Stimulated activated CD4-positive, alpha-beta T cell treated with anti-CD3 and anti-CD28 coated beads, Interleukin-12 subunit alpha, Interleukin-12 subunit beta, amount 100 ng/mL, for 48 hours (primary cell): Measurements from ENCODE around the gene HMCN1.

Experiments
- DNase-seq, 3 donors: peaks; one replicate each; pipeline ENCODE4 v3.0.0-alpha.2; 2020; ENCODE audit warnings: low read depth in 2 of 3, low spot score in 1 of 3

The HMCN1 gene

DNA sequence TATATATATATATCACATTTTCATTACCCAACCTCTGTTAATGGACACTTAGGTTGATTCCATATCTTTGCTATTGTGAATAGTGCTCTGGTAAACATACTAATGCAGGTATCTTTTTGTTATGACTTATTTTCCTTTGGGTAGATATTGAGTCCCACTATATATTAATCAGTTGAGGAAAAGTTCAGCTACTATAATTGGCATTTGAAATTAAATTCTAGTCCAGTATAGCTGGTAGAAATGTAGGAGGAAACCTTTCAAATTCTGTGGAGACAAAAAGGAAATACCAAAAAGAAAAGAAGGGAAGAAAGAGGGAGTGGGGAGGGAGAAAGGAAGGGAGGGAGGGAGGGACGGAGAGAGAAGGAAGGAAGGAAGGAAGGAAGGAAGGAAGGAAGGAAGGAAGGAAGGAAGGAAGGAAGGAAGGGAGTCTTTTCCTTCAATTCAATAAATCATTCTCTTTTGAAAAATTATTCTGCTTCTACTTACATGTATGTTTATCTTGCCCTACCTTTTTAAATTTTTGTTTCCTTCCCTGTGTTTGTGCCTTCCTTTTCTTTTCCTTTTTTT, 329.0 kb downstream of the HMCN1 start:
- DNase-seq = no peak

DNA sequence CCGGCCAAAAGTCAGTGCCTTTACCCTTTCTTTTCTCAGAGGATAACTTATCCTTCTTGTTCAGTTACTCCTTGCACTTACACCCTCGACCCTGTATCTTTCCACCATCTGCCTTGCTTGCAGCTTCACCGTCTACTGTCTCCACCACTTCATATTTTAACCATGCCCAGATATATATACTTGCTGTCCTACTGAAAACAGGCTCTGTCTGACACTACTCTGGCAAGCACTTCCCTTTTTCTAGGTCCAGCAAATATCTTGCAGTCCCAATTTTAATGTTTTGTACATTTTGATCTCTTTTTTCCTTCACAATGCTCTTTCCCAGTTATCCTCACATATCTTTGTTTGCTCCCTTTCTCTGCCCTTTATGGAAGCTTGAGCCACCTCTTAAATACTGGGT, 332.2 kb downstream of the HMCN1 start:
- DNase-seq = no peak

DNA sequence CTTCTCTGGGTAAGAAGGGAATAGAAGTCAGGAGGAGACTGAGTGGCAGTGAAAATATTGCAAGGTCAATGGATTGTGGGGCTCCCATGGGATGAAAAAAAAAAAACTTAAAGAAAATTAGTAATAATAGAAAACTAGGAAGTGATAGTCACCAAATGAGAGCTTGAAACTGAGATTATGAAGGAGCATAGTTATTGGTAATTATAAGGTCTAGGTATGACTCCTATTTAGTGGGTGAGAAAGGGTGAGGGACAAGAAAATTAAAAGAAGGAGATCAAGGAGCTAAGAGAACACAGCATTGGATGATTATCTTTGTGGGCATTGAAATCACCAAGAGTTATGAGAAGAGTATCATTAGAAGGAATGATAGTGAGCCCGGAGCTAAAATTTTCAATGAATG, 339.5 kb downstream of the HMCN1 start:
- no peak for DNase-seq

DNA sequence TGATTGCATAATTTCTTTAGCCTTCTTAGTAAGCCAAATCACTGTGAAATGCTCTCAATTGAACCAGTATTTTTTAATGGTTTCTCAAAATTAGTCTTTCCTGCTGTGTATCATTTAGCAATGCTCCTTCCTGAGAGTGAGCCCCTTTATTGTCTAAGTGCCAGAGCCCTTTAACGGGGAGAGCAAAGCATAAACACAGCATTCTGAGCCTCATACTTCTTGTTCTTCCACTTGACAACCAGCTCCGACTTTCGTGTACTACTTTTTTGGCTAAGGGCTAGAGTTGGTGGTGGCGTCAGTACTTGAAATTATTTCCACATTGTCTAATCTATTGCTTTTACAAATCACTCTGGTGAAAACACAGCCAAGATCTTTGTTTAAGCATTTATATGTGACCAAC, 341.8 kb downstream of the HMCN1 start:
- DNase-seq = no peak

DNA sequence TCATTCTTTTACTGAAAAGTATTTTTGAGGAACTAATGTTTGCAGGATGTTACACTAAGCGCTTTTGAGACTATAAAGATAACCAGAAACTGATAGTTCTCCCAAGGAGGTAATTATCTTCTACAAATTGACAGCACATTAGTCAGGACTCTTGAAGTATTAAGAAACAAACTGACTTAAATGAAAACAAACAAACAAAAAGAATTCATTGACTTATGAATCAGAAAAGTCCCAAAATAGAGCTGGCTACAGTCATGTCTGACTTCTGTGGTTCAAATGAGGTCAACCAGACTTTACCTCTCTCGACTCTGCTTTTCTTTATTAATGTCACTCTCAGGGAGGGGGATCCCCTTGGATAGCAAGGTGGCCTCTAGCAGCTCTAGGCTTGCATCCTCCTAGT, 344.1 kb downstream of the HMCN1 start:
- no peak for DNase-seq

DNA sequence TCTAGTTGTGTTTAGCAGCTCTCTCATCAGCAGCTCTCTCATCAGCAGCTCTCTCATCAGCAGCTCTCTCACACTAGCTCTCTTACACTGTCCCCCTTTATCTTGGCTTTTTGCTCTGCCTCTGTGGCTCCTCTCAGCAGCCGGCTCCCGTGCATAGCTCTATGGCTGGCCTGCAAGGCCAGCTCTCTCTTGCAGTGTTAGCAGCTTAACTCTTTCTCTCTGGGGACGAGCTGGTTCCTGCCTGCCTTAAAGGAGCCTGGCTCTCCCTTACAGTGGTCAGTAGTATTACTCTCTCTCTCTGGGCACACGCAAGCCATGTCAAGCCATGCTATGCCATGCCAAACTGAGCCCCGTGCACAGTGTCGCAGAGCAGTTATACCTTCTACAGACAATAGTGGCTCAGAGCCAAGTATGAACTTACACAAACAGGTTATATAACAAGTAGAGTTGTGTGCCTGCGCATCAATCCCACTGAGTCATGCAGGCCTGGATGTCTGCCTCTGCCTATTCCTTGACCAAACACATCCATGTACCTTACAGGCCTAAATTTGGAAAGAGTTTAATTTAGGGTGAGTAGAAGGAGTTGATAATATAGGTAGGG, 345.0 kb downstream of the HMCN1 start:
- DNase-seq = no peak

DNA sequence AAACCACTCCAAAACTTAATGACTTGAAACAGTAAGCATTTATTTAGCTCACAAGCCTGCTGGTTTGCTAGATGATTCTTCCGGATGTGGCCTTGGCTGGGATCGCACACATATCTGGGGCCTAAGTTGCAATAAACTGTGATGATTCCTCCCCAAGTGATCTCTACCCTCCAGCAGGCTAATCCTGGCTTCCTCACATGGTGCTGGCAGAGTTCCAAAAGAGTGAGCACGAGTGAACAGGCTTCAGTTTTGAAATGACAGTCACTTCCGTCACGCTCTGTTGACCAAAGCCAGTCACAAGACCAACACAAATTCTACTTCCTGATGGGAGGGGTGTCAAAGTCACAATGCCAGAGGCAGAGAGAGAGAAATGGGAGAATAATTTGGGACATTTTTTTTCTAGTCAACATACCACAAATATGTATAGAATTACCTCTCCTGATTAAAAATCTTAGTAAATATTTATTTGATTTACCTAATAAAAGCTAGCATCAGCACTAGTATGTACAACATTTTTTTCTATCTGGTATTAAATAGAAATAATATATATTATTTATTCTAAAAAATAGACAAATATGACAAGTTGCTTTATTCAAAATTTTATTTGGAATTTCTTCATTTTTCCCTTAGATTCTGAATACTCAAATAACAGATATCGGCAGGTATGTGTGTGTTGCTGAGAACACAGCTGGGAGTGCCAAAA, 348.2 kb downstream of the HMCN1 start:
- DNase-seq = peak in 2 of 3 donors; percentile 0 to 2

DNA sequence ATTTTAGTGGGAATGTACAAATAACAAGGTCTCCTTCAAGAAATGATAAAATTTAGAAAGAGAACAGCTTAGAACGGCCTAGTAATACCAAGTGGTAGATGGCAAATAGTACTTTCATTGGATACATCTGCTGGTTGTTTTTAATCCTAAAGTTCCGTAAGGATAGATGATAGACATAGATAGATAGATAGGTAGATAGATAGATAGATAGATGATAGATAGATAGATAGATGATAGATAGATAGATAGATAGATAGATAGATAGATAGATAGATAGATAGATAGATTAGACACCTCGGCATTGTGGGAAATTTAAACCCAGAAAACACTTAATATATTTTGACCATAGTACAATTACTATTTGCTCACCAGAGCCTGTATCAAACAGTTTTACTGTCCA, 352.4 kb downstream of the HMCN1 start:
- DNase-seq = no peak

DNA sequence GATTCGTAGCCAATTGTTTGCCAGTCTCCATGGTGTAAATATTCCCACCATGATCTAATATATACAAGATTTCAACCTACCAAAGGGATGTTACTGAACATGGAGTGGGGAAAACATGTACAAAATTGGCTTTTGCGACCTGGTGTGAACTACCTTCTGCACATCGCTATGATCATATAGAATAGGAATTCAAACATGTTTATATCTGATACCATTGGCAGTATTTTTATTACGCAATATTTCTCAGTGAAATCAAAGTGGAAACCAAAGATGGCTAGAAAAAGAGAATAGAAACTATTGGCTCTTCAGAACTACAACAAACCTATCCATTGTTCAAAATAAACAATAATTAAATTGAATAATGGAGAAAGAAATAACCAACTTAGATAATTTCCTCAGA, 355.7 kb downstream of the HMCN1 start:
- DNase-seq = no peak

DNA sequence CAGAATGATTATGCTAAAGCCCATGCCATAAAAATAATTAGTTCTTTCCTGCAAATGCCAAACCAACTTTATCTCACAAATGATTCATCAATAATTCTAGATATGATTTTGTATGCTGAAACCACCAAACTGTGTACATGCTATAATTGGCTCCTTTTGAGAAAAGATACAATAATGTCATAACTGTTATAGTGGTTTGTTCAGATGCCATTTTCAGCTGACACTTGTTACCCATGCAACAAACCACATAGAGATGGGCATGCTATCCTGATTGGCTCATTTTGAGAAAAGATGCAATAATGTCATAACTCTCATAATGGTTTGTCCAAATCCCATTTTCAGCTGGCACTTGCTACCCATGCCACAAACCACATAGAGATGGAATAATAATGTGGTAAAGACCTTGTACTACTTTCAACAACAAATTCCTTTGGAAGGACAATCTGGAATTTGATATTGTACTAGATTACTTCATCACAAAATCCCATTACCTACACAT, 357.1 kb downstream of the HMCN1 start:
- no peak for DNase-seq

DNA sequence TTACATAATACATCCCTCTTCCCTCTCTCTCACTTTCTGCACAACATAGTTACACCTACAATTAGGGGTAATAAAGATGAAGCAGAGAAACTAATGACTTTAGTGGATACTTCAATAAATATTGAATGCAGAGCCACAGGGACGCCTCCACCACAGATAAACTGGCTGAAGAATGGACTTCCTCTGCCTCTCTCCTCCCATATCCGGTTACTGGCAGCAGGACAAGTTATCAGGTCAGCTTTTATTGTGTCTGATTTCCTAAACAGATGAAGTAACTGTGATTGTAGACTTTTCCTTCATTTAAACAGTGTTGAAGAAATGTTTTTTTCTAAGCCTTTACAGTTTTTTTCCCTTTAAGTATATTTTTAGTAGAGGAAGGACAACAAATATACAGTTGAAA, 359.2 kb downstream of the HMCN1 start:
- DNase-seq = no peak

DNA sequence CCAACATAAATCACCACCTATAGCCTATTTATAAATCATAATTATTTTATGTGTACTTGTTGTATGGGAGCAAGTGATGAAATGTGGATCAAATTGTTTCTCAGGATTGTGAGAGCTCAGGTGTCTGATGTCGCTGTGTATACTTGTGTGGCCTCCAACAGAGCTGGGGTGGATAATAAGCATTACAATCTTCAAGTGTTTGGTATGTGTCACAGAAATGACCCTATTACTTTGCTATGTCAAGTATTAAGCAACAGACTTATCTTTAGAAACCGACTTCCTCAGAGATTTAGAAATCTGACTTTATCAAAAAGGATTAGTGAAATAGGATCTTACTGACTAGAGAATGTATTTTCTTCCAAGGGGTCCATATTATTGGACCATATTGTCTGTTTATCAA, 360.0 kb downstream of the HMCN1 start:
- no peak for DNase-seq

DNA sequence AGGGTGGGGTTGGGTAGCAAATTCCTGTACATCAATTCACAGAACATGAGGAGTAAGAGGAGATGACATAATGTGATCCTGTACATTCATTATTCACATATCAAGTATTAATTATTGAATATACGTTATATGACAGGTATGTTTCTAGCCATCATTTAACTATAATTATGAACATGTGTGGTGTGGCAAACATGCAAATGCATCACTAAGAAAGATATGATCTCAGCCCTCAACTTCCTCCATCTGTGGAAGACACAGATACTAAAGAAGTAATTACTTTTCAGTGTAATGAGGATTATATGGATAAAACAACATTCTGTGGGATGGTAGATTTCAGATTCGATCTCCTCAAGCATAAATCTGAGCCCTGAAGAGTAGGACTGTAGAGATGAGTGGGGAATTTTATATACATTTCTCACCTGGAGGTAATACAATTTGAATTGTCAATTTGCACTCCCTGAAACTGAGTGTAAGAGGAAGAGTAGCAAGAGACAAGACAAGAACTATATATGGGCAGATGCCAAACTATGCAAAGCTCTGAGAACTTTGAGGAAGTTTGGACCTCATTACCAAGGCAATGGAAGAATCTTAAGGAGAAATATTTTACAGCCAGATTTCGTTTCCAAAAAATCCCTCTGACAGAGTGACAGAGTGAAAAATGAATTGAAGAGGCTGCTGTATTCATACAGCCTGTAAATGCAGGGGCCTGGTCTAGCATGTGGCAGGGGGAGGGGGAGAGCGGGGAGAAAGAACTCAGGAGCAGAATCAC, 365.3 kb downstream of the HMCN1 start:
- DNase-seq = no peak

DNA sequence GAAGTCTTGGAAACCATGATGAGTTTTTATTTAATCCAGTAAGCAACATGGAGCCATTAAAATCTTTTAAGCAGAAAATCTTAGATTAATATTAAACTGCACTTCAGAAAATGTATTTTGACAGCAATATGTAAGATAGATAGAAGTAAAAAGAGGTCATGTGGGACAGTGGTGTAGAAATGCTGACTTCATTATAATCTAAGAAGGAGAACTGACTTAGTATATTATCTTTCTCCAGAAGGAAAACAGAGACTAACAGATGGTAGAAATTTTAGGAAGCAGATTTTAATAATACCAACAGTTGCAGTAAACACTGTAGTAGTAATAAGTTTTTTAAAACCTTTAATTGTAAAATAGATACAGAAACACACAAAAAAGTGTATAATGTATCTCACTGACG, 367.9 kb downstream of the HMCN1 start:
- DNase-seq = no peak

DNA sequence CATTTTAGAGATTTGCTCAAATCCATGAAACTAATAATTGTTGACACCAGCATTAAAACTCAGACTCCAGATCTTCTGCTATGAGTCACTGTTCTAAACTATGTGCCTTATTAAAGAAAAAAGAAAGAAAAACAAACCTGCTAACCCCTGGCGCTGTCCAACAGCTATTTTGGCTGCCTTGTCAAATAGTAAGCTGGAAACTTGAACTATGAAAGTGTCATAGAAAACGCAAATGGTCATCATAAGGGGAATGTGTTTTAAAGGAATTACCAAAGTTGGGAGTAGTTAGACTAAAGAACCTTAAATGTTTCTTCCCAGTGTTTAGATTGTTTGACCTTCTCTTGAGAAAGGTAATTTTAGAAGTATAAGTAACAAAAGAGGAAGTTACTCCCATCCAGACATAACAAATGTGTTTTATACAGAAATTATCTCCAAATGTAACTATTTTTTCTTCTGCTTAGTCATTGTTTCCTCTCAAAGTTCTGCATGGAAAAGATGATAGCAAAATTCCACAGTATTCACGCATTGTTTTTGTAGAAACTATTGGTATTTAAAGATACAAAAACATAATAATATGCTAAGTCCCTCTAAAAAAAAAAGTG, 368.5 kb downstream of the HMCN1 start:
- DNase-seq = no peak

DNA sequence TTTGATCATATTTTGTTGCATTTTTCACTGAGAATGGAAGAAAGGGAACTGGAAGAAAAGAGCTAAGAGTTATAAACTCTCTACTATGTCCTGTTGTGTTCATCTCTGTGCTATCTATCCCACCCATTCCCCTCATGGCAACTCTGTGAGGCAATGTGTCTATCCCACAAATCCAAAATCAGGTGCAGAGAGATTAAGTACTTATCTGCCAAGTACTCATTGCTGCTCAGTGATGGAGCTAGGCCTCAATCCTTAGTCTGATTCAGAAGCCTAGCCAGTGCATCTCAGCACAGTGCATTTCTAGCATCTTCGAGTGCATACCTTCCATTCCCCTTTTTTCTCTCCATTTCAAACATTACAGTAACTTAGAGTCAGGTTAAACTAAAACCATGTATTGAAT, 370.3 kb downstream of the HMCN1 start:
- no peak for DNase-seq

DNA sequence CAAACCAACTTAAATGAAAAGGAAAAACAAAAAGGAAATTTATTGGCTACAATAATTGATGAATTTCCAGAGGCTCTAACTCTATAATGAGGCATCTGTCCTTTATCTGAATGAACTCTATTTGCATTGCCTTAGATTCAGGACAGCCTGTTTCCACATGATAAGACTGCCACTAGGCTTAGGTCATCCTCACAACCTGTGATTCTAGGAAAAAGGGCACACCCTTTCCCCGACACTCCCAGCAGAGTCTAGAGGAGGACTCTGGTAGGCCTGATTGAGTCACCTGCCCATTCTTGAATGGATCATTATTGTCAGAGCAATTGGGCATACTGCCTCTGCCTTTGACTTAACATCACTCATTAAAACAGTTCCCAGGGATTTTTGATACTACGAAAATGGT, 378.1 kb downstream of the HMCN1 start:
- no peak for DNase-seq

DNA sequence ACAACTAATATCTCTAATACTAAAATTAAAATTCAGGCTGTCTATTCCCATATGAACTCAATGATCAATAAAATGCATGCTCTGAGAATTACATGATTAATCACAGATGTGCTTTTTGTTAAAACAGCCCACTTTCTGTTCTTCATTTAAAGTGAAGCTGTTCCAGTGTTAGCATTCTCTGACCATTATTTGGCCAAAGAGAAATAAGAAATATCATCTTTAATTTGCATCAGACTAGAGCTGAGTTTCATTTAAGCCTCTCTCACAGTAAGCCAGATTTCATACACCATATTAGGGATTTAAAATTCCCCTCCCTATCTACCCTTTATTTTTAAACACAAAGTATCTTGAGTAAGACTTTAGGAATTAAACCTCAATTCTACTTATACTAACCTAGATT, 379.3 kb downstream of the HMCN1 start:
- no peak for DNase-seq

DNA sequence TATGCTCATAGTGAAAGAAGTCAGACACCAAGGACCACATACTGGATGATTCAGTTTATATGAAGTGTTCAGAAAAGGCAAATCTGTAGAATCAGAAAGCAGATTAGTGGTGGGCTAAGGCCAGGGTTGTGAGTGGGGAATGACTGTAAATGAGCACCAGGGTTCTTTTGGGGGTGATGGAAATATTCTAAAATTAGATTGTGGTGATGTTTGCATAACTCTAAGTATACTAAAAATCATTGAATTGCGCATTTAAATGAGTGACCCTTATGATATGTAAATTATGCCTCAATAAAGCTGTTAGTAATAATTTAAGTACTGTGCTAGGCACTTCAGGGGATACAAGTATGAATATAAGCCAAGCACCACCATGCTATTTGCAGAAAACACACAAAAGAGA, 384.5 kb downstream of the HMCN1 start:
- no peak for DNase-seq

DNA sequence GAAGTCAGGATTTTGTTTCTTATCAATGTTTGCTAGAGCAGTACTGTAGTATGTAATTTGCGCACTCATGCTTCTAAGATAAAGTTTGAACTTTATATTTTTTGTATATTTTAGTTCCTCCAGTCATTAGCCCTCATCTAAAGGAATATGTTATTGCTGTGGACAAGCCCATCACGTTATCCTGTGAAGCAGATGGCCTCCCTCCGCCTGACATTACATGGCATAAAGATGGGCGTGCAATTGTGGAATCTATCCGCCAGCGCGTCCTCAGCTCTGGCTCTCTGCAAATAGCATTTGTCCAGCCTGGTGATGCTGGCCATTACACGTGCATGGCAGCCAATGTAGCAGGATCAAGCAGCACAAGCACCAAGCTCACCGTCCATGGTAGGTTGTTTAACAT, 388.6 kb downstream of the HMCN1 start:
- DNase-seq = no peak

DNA sequence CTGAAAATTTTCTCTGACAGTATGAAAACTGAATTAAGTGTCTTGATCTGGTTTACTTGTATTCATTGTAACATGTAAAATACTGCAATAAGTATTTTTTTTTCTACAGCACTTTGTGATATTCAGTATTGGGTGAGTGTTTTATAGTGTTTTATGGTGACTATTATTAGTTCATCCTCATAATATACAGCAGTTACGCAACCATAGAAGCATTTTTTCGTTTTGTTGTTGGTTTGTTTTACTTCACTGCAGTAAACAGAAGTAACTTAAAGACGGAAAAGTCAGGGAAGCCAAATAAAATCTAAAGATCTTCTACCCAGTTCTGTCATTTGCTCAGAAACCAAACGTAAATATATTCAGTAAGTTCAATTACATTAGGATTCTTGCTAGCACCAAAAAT, 390.8 kb downstream of the HMCN1 start:
- DNase-seq = no peak

DNA sequence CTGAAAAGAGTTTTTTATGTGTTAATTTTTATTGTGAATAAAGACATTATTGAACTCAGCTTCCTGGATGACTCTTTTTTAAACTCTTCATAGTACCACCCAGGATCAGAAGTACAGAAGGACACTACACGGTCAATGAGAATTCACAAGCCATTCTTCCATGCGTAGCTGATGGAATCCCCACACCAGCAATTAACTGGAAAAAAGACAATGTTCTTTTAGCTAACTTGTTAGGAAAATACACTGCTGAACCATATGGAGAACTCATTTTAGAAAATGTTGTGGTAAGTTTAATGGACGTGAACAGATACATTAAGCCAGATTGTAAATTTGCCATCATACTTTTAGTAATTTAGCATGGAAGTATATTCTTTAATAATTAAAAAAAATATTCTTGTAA, 391.3 kb downstream of the HMCN1 start:
- no peak for DNase-seq
